KMS-11 (cell line): ENCODE results near the gene GTF2I.
"Not testable (repeated sequence)": the region's sequence is repeated elsewhere in the genome, so short reads cannot be mapped to it uniquely, and the experiment has no call there.

Experiments
- H2AFZ ChIP-seq: fragments of 200-600 bp; sonication (generic); 2 replicates; pipeline ENCODE4 v1.6.1; 2016; ENCODE audit warnings: antibody characterized with exemption, mixed run types, low read depth
- H3K27ac ChIP-seq: fragments of 200-600 bp; sonication (generic); 2 replicates; pipeline ENCODE4 v1.6.1; 2016; ENCODE audit warnings: mild to moderate bottlenecking, mixed run types
- H3K27me3 ChIP-seq: fragments of 200-600 bp; sonication (generic); 2 replicates; pipeline ENCODE4 v1.6.1; 2017; ENCODE audit warnings: mild to moderate bottlenecking, low read depth, mixed run types, moderate library complexity; ENCODE audit not compliant: insufficient read depth
- H3K36me3 ChIP-seq: fragments of 200-600 bp; sonication (generic); 2 replicates; pipeline ENCODE4 v1.6.1; 2017; ENCODE audit warnings: mild to moderate bottlenecking, mixed run types; ENCODE audit not compliant: insufficient read depth
- H3K4me1 ChIP-seq: fragments of 200-600 bp; sonication (generic); 2 replicates; pipeline ENCODE4 v1.6.1; 2016; ENCODE audit warnings: mild to moderate bottlenecking, low read depth, mixed run types; ENCODE audit not compliant: poor library complexity, severe bottlenecking
- H3K4me2 ChIP-seq: fragments of 200-600 bp; sonication (generic); 2 replicates; pipeline ENCODE4 v1.7.0; 2016; ENCODE audit warnings: mild to moderate bottlenecking, mixed run types
- H3K4me3 ChIP-seq: fragments of 200-600 bp; sonication (generic); IDR thresholded peaks from 2 replicates; pipeline ENCODE4 v1.6.1; 2017; ENCODE audit warnings: low read depth, low read length, mixed read lengths; ENCODE audit not compliant: insufficient read depth
- H3K79me2 ChIP-seq: fragments of 200-600 bp; sonication (generic); 2 replicates; pipeline ENCODE4 v1.6.1; 2016; ENCODE audit warnings: low read depth, mixed run types; ENCODE audit not compliant: insufficient read depth
- H3K9ac ChIP-seq: fragments of 200-600 bp; sonication (generic); 2 replicates; pipeline ENCODE4 v1.6.1; 2016; ENCODE audit warnings: mild to moderate bottlenecking, mixed run types
- H4K20me1 ChIP-seq: fragments of 200-600 bp; sonication (generic); 2 replicates; pipeline ENCODE4 v1.6.1; 2016; ENCODE audit warnings: mild to moderate bottlenecking, mixed run types; ENCODE audit not compliant: insufficient read depth

Gene GTF2I

GRCh38 chr7:74772093-74772492, 114.6 kb downstream of the GTF2I start:
- not testable (repeated sequence) for H3K36me3 ChIP-seq, H3K4me1 ChIP-seq, H4K20me1 ChIP-seq, H3K4me2 ChIP-seq, H2AFZ ChIP-seq, H3K9ac ChIP-seq, H3K27ac ChIP-seq, H3K27me3 ChIP-seq, H3K79me2 ChIP-seq, H3K4me3 ChIP-seq

GRCh38 chr7:74773760-74774750, 116.5 kb downstream of the GTF2I start, which contains the start of gene NCF1:
Gene NCF1 (plus strand): TSS chr7:74774011. CDS start chr7:74774032, 21 bp downstream.
- not testable (repeated sequence) for H3K4me3 ChIP-seq, H3K27me3 ChIP-seq, H3K36me3 ChIP-seq, H4K20me1 ChIP-seq, H3K4me1 ChIP-seq, H3K79me2 ChIP-seq, H3K9ac ChIP-seq, H3K27ac ChIP-seq, H3K4me2 ChIP-seq, H2AFZ ChIP-seq

- not testable (repeated sequence) for H3K9ac ChIP-seq, H4K20me1 ChIP-seq, H3K27ac ChIP-seq, H3K79me2 ChIP-seq, H3K27me3 ChIP-seq, H3K36me3 ChIP-seq, H3K4me1 ChIP-seq, H2AFZ ChIP-seq, H3K4me3 ChIP-seq, H3K4me2 ChIP-seq
Observed at GRCh38 chr7:74775111-74775510, 117.6 kb downstream of the GTF2I start.

- H4K20me1 ChIP-seq, result not testable (repeated sequence)
Observed at GRCh38 chr7:74779053-74779452, 121.5 kb downstream of the GTF2I start.

GRCh38 chr7:74781746-74782145, 124.2 kb downstream of the GTF2I start:
- H3K36me3 ChIP-seq, H3K4me1 ChIP-seq, H3K4me2 ChIP-seq, H3K79me2 ChIP-seq, H3K27ac ChIP-seq, H2AFZ ChIP-seq, H3K9ac ChIP-seq, H3K27me3 ChIP-seq, H4K20me1 ChIP-seq, H3K4me3 ChIP-seq: not testable (repeated sequence)

More at GRCh38 chr7:74779053-74779452, 121.5 kb downstream of the GTF2I start:
- H2AFZ ChIP-seq, H3K36me3 ChIP-seq, H3K27ac ChIP-seq, H3K4me1 ChIP-seq, H3K4me3 ChIP-seq, H3K79me2 ChIP-seq, H3K9ac ChIP-seq, H3K27me3 ChIP-seq, H3K4me2 ChIP-seq: not testable (repeated sequence)

- H3K4me2 ChIP-seq, H3K79me2 ChIP-seq: not testable (repeated sequence)
Observed at GRCh38 chr7:74783595-74783994, 126.1 kb downstream of the GTF2I start.

GRCh38 chr7:74788369-74789150, 131.0 kb downstream of the GTF2I start:
- H3K4me3 ChIP-seq, H2AFZ ChIP-seq, H3K27ac ChIP-seq, H3K79me2 ChIP-seq, H3K36me3 ChIP-seq, H3K27me3 ChIP-seq, H3K9ac ChIP-seq, H4K20me1 ChIP-seq, H3K4me1 ChIP-seq, H3K4me2 ChIP-seq: not testable (repeated sequence)

More at GRCh38 chr7:74783595-74783994, 126.1 kb downstream of the GTF2I start:
- not testable (repeated sequence) for H3K4me1 ChIP-seq, H3K9ac ChIP-seq, H4K20me1 ChIP-seq, H3K4me3 ChIP-seq, H3K36me3 ChIP-seq, H2AFZ ChIP-seq, H3K27ac ChIP-seq, H3K27me3 ChIP-seq

- not testable (repeated sequence) for H2AFZ ChIP-seq, H3K27ac ChIP-seq, H3K27me3 ChIP-seq, H3K4me2 ChIP-seq, H3K36me3 ChIP-seq, H3K79me2 ChIP-seq, H4K20me1 ChIP-seq, H3K4me1 ChIP-seq, H3K4me3 ChIP-seq, H3K9ac ChIP-seq
Observed at GRCh38 chr7:74789200-74789736, 131.8 kb downstream of the GTF2I start.

- not testable (repeated sequence) for H3K4me3 ChIP-seq, H3K79me2 ChIP-seq, H3K27me3 ChIP-seq, H3K36me3 ChIP-seq, H3K4me1 ChIP-seq, H4K20me1 ChIP-seq, H3K27ac ChIP-seq, H3K4me2 ChIP-seq, H2AFZ ChIP-seq, H3K9ac ChIP-seq
Observed at GRCh38 chr7:74797848-74798622, 140.5 kb downstream of the GTF2I start.
